Eye (tissue), 1 donor: ENCODE measurements around the gene CCSER1.
"Not testable (repeated sequence)": the region's sequence is repeated elsewhere in the genome, so short reads cannot be mapped to it uniquely, and the experiment has no call there.

Experiments
- DNase-seq: peaks from one replicate; pipeline ENCODE4 v3.0.0-alpha.2; 2015

Gene CCSER1

GRCh38 chr4:91092398-91092980, 965.3 kb downstream of the CCSER1 start:
- no peak for DNase-seq

- DNase-seq, result not testable (repeated sequence)
These were observed 967.0 kb downstream of the CCSER1 start for GRCh38 chr4:91094220-91094619.

- no peak for DNase-seq
These were observed 972.5 kb downstream of the CCSER1 start for GRCh38 chr4:91099666-91100065.

GRCh38 chr4:91108751-91109150, 981.6 kb downstream of the CCSER1 start:
- DNase-seq, result no peak

GRCh38 chr4:91111556-91111955, 984.4 kb downstream of the CCSER1 start:
- no peak for DNase-seq

- DNase-seq, result peak; percentile 42
These were observed 986.0 kb downstream of the CCSER1 start for GRCh38 chr4:91113130-91113706.

- DNase-seq, result no peak
These were observed 987.2 kb downstream of the CCSER1 start for GRCh38 chr4:91114386-91114785.

- DNase-seq, result no peak
These were observed 989.7 kb downstream of the CCSER1 start for GRCh38 chr4:91116861-91117260.

GRCh38 chr4:91118597-91118996, 991.4 kb downstream of the CCSER1 start:
- DNase-seq, result no peak

- DNase-seq, result no peak
These were observed 996.5 kb downstream of the CCSER1 start for GRCh38 chr4:91123742-91124141.

- no peak for DNase-seq
These were observed 1000.0 kb downstream of the CCSER1 start for GRCh38 chr4:91127192-91127591.

- peak; percentile 5 for DNase-seq
These were observed 1000.6 kb downstream of the CCSER1 start for GRCh38 chr4:91127831-91128230.

GRCh38 chr4:91128519-91128918, 1001.3 kb downstream of the CCSER1 start:
- DNase-seq, result no peak

- DNase-seq, result no peak
These were observed 1019.9 kb downstream of the CCSER1 start for GRCh38 chr4:91147067-91147466.

GRCh38 chr4:91154041-91154440, 1026.8 kb downstream of the CCSER1 start:
- not testable (repeated sequence) for DNase-seq

GRCh38 chr4:91167864-91168653, 1040.9 kb downstream of the CCSER1 start:
- not testable (repeated sequence) for DNase-seq

GRCh38 chr4:91170768-91171167, 1043.6 kb downstream of the CCSER1 start:
- no peak for DNase-seq

- no peak for DNase-seq
These were observed 1044.0 kb downstream of the CCSER1 start for GRCh38 chr4:91171217-91171616.

GRCh38 chr4:91185061-91185460, 1057.9 kb downstream of the CCSER1 start:
- not testable (repeated sequence) for DNase-seq

- no peak for DNase-seq
These were observed 1071.8 kb downstream of the CCSER1 start for GRCh38 chr4:91198951-91199350.

GRCh38 chr4:91207535-91207934, 1080.3 kb downstream of the CCSER1 start:
- DNase-seq, result no peak

- DNase-seq, result no peak
These were observed 1085.0 kb downstream of the CCSER1 start for GRCh38 chr4:91212211-91212610.

- DNase-seq, result not testable (repeated sequence)
These were observed 1090.7 kb downstream of the CCSER1 start for GRCh38 chr4:91217831-91218403.

- peak; percentile 40 for DNase-seq
These were observed 1093.1 kb downstream of the CCSER1 start for GRCh38 chr4:91220315-91220714.
